Heart left ventricle (tissue), 16 donors: Measurements from ENCODE around the gene IRF2. TPM values are rescaled to one million over a fixed set of nuclear protein-coding genes. Genes with fewer than 3 reads are reported as not detected.

Experiments used
- ATAC-seq, 4 donors: fragments of 200-7000 bp; cut with Tn5 transposase; one replicate each; pipeline ENCODE4 v1.9.1; 2020 to 2022; ENCODE audit warnings: moderate library complexity in 4 of 4, mild to moderate bottlenecking in 3 of 4, moderate number of reproducible peaks in 1 of 4
- DNase-seq, 5 donors: peaks; one replicate each; pipeline ENCODE4 v3.0.0-alpha.2; 2020
- H3K27ac ChIP-seq, 12 donors: fragments of 200-600 bp; sonication (generic) in 4 of 12; one replicate each; pipeline versions ENCODE4 v1.5.0 to v1.8.0; 2016 to 2022; ENCODE audit warnings: mild to moderate bottlenecking in 2 of 12
- H3K27me3 ChIP-seq, 9 donors: fragments of 200-600 bp; sonication (generic) in 2 of 9; one replicate each; pipeline versions ENCODE4 v1.5.1 to v1.8.0; 2016 to 2022; ENCODE audit warnings: mild to moderate bottlenecking in 3 of 9
- H3K36me3 ChIP-seq, 9 donors: fragments of 200-600 bp; sonication (generic) in 2 of 9; one replicate each; pipeline versions ENCODE4 v1.5.0 to v1.8.0; 2018 to 2022; ENCODE audit warnings: mild to moderate bottlenecking in 2 of 9
- H3K4me1 ChIP-seq, 12 donors: fragments of 200-600 bp; sonication (generic) in 4 of 12; one replicate each; pipeline versions ENCODE4 v1.5.0 to v1.8.0; 2016 to 2022; ENCODE audit warnings: mild to moderate bottlenecking in 3 of 12
- H3K4me3 ChIP-seq, 12 donors: fragments of 200-600 bp; sonication (generic) in 4 of 12; one replicate each; pipeline versions ENCODE4 v1.5.0 to v1.8.0; 2017 to 2022; ENCODE audit warnings: mild to moderate bottlenecking in 9 of 12, moderate library complexity in 4 of 12
- H3K9me3 ChIP-seq, 12 donors: fragments of 200-600 bp; sonication (generic) in 4 of 12; one replicate each; pipeline versions ENCODE4 v1.5.0 to v1.8.0; 2016 to 2022; ENCODE audit warnings: mild to moderate bottlenecking in 1 of 12
- POLR2A ChIP-seq, 2 donors: fragments of 450-650 bp; IDR thresholded peaks; one replicate each; pipeline ENCODE4 v1.6.1; 2017; ENCODE audit warnings: antibody characterized with exemption in 2 of 2, mild to moderate bottlenecking in 2 of 2, moderate library complexity in 2 of 2
- WGBS, 4 donors: extraction: QIAGEN DNeasy Blood & Tissue Kit in 2 of 4; methylation state at CpG; one replicate each; pipeline versions ENCODE4 v1.1.5 to v1.1.7; 2013 to 2018; 5-methylcytosine and 5-hydroxymethylcytosine counted together
- intact Hi-C, 10 donors: fragments of 100-400 bp; cut with DNase I; formaldehyde crosslinking; loops; one replicate each; pipeline versions ENCODE4 v1.11.1 to v1.14.2; 2022
- polyA plus RNA-seq, 2 donors: library from polyadenylated mRNA; stranded (reverse); fragments of 200-250 nt; gene quantifications; one replicate each; pipeline ENCODE4 v1.2.3, GENCODE V29; 2013
- total RNA-seq, 9 donors: library from RNA; depleted of rRNA in 2 of 9; stranded (reverse); fragments of >200 nt in 2 of 9; fragmentation: NEBNext Ultra II Directional in 3 of 9; extraction: Animal tissue kit (Norgen Biotek cat#: 25700) in 3 of 9; gene quantifications; one replicate each; pipeline versions ENCODE4 v1.1.0 to v1.2.4, GENCODE V29; 2016 to 2023
- TF ChIP-seq, protein P1 (sequence below), 12 donors: fragments of 200-600 bp; sonication (generic) in 4 of 12; IDR thresholded peaks; one replicate each; pipeline versions ENCODE4 v1.5.0 to v1.8.0; 2018 to 2022; ENCODE audit warnings: antibody characterized with exemption in 12 of 12, mild to moderate bottlenecking in 5 of 12
- donor health status: ischemic (EF 13 %, LVEDD 7.1; RV severe dilation, severe dysfunction).
- donor health status: healthy with polysubstance abuse.
- donor health status: DM: no; HTN: yes; CAD: no.
- donor health status: DM: no; HTN: no; CAD: no.
- donor health status: ischemic (EF 25% LVEDD 6.9; RV normal size, moderate dysfunction).
- donor health status: ischemic (EF 25% LVEDD 5.7; RV mildly dilated, moderate dysfunction).
- donor health status: healthy.
- donor health status: DM: yes; HTN: yes; CAD: no.
- donor health status: ischemic (EF 35%, LVEDD 5.7; RV mildly dilated, moderate dysfunction).
- donor health status: nonischemic (EF 11% LVEDD 7.7; RV severe dilation, severe dysfunction).
- donor health status: DM: yes; HTN: yes; CAD: no.
- donor health status: PGD.
- donor health status: ischemic (EF 29% LVEDD 5.4; RV normal size, mild dysfunction).
- donor health status: nonischemic (EF 23%, LVEDD 6.1; RV moderate dilation, normal function).

The IRF2 gene
- total and polyA plus RNA-seq, 11 donors, result 11.5 to 47.2 (median 26.0) TPM

DNA sequence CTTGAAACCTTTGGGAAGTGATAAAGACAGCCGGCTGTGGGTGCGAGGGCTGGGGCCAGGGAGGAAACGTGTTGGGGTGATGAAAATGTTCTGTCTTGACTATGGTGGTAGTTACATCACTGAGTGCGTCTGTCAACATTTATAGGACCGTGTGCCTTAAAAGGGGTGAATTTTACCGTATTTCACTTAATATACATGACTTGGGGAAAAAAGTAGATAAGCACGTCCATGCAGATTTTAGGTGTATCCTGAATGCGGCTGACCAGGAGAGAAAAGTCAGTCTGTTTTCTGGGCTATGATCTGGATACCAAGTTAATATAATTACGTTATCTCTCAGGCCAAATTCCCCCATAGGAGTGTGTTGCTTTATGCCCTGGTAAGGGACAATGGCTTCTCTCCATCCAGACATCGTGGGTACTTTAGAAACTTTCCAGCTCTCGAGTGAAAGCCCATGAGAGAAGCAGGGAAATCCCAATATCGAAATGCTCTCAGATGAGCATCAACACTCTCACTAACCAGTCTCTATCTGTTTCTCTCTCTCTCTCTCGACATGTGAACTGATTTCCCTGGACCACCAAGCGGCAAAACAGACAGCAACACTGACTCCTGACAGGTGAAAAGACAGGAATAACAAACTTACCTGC lies 71.5 kb downstream of the IRF2 start:
- no peaks in the 10 kb centered on the region for H3K9me3 ChIP-seq
- DNase-seq, result no peak
- TF ChIP-seq POLR2A (IDR thresholded peaks at IDR 0.05), result no peak
- TF ChIP-seq, protein P1, sequence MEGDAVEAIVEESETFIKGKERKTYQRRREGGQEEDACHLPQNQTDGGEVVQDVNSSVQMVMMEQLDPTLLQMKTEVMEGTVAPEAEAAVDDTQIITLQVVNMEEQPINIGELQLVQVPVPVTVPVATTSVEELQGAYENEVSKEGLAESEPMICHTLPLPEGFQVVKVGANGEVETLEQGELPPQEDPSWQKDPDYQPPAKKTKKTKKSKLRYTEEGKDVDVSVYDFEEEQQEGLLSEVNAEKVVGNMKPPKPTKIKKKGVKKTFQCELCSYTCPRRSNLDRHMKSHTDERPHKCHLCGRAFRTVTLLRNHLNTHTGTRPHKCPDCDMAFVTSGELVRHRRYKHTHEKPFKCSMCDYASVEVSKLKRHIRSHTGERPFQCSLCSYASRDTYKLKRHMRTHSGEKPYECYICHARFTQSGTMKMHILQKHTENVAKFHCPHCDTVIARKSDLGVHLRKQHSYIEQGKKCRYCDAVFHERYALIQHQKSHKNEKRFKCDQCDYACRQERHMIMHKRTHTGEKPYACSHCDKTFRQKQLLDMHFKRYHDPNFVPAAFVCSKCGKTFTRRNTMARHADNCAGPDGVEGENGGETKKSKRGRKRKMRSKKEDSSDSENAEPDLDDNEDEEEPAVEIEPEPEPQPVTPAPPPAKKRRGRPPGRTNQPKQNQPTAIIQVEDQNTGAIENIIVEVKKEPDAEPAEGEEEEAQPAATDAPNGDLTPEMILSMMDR (IDR thresholded peaks at IDR 0.05), result no peak
- peaks cover 0 to 76% (median 43%) of the 10 kb centered on the region in 12 donors for H3K4me1 ChIP-seq
- H3K27ac ChIP-seq, result peak overlapping the region in 4 of 12 donors; percentile 18 to 76 (median 28)
- no peak for ATAC-seq
- intact Hi-C loops, result loop anchor here in 4 of 10 donors (10.0 kb wide), 3 partner anchors 72 to 132 kb away; partner anchors contain the start of gene IRF2 (in 1 of the 4)
- H3K4me3 ChIP-seq, result no peak overlapping the region
- WGBS, 4 donors, result 84 to 85% (median 84%) methylated on average over 14 of the region's 14 CpGs
- H3K27me3 ChIP-seq, result no peaks in the 10 kb centered on the region
- peaks cover 0 to 92% (median 73%) of the 10 kb centered on the region in 9 donors for H3K36me3 ChIP-seq

DNA sequence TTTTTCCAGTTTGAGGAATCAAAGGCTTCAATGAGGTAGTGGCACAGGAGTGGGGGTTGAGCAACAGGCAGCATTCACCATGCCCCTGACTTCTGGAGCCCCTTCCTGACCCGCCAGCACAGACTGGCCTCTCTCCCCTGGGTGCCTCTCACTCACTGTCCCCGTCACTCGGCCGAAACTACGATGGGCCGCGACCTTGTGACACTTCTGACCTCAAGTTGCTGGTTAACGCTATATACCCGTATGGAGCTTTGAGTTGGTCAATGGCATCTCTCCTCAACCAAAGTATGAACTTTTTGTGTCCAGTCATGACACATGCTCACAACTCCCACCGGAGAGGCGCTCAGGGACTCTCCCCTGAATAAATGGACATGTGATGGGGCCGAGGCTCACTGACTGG lies 72.1 kb downstream of the IRF2 start:
- WGBS, 4 donors, result 84 to 93% (median 90%) methylated on average over 12 of the region's 12 CpGs
- no peak for TF ChIP-seq POLR2A (IDR thresholded peaks at IDR 0.05)
- TF ChIP-seq, protein P1 (IDR thresholded peaks at IDR 0.05), result no peak
- H3K36me3 ChIP-seq, result peaks cover 0 to 92% (median 72%) of the 10 kb centered on the region in 9 donors

DNA sequence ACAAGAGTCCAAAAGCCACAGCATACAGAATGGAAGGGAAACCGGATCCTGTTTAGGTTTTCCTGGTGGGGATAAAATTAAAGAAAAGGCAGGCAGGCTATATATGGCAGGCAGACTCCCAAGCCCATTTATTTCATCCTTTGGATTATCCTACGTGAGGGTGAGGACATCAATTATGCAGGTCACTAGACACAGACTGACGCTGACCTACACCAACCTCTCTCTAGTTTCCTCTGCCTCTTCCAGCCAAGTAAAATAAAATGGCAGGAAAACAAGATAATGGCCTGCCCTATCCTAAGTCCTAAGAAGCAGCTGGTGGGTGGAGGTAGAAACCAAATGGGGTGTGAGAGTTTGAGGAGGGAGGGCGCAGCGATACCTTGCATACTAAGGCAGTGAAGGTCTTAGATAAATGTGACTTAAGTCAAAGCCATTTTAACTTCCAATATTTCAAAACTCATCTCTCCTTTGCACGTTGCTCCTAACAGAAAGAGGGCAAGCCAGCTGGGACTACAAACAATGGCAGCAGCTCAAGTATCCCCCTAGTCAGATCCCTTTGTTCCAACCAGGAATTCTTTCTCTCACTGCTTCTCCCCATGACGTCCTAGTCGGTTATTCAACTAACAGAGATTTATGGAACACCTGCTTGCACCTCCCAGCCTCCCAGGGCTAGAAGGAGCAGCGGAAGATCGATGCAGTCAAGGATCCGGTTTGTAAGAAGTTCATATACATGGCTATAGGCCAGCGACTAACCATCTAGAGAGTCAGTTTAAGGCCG lies 72.8 kb downstream of the IRF2 start:
- Histone ChIP-seq H3K27ac (peak overlapping the region in 9 of 12 donors; percentile 13 to 76 (median 34)), H3K27me3 (no peaks in the 10 kb centered on the region), H3K4me1 (peaks cover 0 to 76% (median 43%) of the 10 kb centered on the region in 12 donors), H3K9me3 (no peaks in the 10 kb centered on the region), H3K4me3 (no peak overlapping the region), H3K36me3 (peaks cover 2 to 92% (median 73%) of the 10 kb centered on the region in 9 donors)
- WGBS, 4 donors, result 58 to 69% (median 62%) methylated on average over 13 of the region's 13 CpGs
- no peak for DNase-seq
- TF ChIP-seq, protein P1 (IDR thresholded peaks at IDR 0.05), result no peak
- TF ChIP-seq POLR2A (IDR thresholded peaks at IDR 0.05), result no peak
- peak; percentile 23 to 46 (median 33) for ATAC-seq
- intact Hi-C loops, result loop anchor here in 4 of 10 donors (10.0 kb wide), 3 partner anchors 73 to 133 kb away; partner anchors contain the start of gene IRF2 (in 1 of the 4)

More for the DNA sequence above, 72.1 kb downstream of the IRF2 start:
- Histone ChIP-seq H3K27me3 (no peaks in the 10 kb centered on the region), H3K27ac (peak overlapping the region in 6 of 12 donors; percentile 33 to 76 (median 48)), H3K9me3 (no peaks in the 10 kb centered on the region), H3K4me1 (peaks cover 0 to 76% (median 43%) of the 10 kb centered on the region in 12 donors), H3K4me3 (no peak overlapping the region)
- intact Hi-C loops, result loop anchor here in 4 of 10 donors (10.0 kb wide), 3 partner anchors 73 to 133 kb away; partner anchors contain the start of gene IRF2 (in 1 of the 4)
- ATAC-seq, result no peak
- DNase-seq, result no peak

DNA sequence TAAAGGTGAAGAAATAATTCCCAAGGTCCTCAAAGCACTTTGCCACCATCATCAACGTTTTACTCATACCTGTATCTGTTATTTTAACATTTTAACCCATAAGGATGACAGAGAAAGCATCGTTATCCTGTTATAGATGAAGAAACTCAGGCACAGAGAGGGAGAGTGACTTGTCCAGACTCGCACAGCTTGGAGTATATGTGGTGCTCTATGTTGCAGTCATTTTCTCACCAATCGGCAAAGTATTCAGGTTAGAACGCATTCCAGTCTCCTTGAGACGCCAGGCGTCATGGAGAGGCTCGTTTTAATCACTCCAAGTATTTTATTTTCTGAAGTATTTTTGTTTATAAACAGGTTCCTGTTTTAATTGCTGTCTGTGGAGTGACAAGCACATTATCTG lies 73.5 kb downstream of the IRF2 start:
- Histone ChIP-seq H3K36me3 (peaks cover 2 to 92% (median 73%) of the 10 kb centered on the region in 9 donors), H3K4me3 (no peak overlapping the region), H3K9me3 (no peaks in the 10 kb centered on the region), H3K27me3 (no peaks in the 10 kb centered on the region), H3K27ac (peak overlapping the region in 9 of 12 donors; percentile 13 to 76 (median 34)), H3K4me1 (peaks cover 1 to 76% (median 43%) of the 10 kb centered on the region in 12 donors)
- WGBS, 4 donors, result 85 to 89% (median 88%) methylated on average over 8 of the region's 8 CpGs
- TF ChIP-seq POLR2A (IDR thresholded peaks at IDR 0.05), result no peak
- TF ChIP-seq, protein P1 (IDR thresholded peaks at IDR 0.05), result no peak
- DNase-seq, result no peak
- intact Hi-C loops, result loop anchor here in 4 of 10 donors (10.0 kb wide), 3 partner anchors 74 to 134 kb away; partner anchors contain the start of gene IRF2 (in 1 of the 4)
- peak in 1 of 4 donors; percentile 1 for ATAC-seq
